Measurements from ENCODE around the gene NOP9.
A peak's percentile ranks its signal among the peaks of the same experiment; 100 is the strongest.

NOP9 gene

GRCh38 chr14:24262821-24263733 is 36.6 kb upstream of the NOP9 start, which contains the start of gene TGM1:
TGM1 (minus strand) TSS chr14:24263177; CDS start chr14:24262352, 825 bp downstream.
- DNase-seq (ENCODE audit: extremely low spot score, insufficient read length, low read depth), result no peak
- no peak for FAIRE-seq

- no peak for DNase-seq (ENCODE audit: extremely low spot score, insufficient read length, low read depth)
- FAIRE-seq, result no peak
These were observed 35.8 kb upstream of the NOP9 start for GRCh38 chr14:24263848-24264247.

GRCh38 chr14:24264298-24264697 is 35.4 kb upstream of the NOP9 start:
- DNase-seq (ENCODE audit: extremely low spot score, insufficient read length, low read depth), result no peak
- no peak for FAIRE-seq

- DNase-seq (ENCODE audit: extremely low spot score, insufficient read length, low read depth) (no peak), FAIRE-seq (no peak)
These were observed 33.1 kb upstream of the NOP9 start for GRCh38 chr14:24266344-24267244.

GRCh38 chr14:24267516-24267915 is 32.1 kb upstream of the NOP9 start:
- FAIRE-seq (no peak), DNase-seq (ENCODE audit: extremely low spot score, insufficient read length, low read depth) (no peak)

- DNase-seq (ENCODE audit: extremely low spot score, insufficient read length, low read depth) (no peak), FAIRE-seq (no peak)
These were observed 31.4 kb upstream of the NOP9 start for GRCh38 chr14:24268225-24268624.

- DNase-seq (ENCODE audit: extremely low spot score, insufficient read length, low read depth), result no peak
- FAIRE-seq, result no peak
These were observed 30.3 kb upstream of the NOP9 start for GRCh38 chr14:24269368-24269767.

GRCh38 chr14:24269910-24270536 is 29.6 kb upstream of the NOP9 start:
- FAIRE-seq (no peak), DNase-seq (ENCODE audit: extremely low spot score, insufficient read length, low read depth) (no peak)

- DNase-seq (ENCODE audit: extremely low spot score, insufficient read length, low read depth) (no peak), FAIRE-seq (no peak)
These were observed 29.0 kb upstream of the NOP9 start for GRCh38 chr14:24270537-24271133.

- FAIRE-seq (peak; percentile 85), DNase-seq (ENCODE audit: extremely low spot score, insufficient read length, low read depth) (peak; percentile 96)
These were observed 28.4 kb upstream of the NOP9 start, which contains the start of gene RABGGTA for GRCh38 chr14:24271134-24271833. RABGGTA (minus strand) TSS chr14:24271597; CDS start chr14:24271115, 482 bp downstream.

- FAIRE-seq (no peak), DNase-seq (ENCODE audit: extremely low spot score, insufficient read length, low read depth) (no peak)
These were observed 27.8 kb upstream of the NOP9 start for GRCh38 chr14:24271834-24272263.

- no peak for DNase-seq (ENCODE audit: extremely low spot score, insufficient read length, low read depth)
- FAIRE-seq, result no peak
These were observed 27.2 kb upstream of the NOP9 start for GRCh38 chr14:24272467-24272866.

GRCh38 chr14:24273422-24273998 is 26.1 kb upstream of the NOP9 start:
- FAIRE-seq, result no peak
- DNase-seq (ENCODE audit: extremely low spot score, insufficient read length, low read depth), result no peak

GRCh38 chr14:24274101-24274543 is 25.5 kb upstream of the NOP9 start:
- FAIRE-seq (peak; percentile 90), DNase-seq (ENCODE audit: extremely low spot score, insufficient read length, low read depth) (peak; percentile 50)

GRCh38 chr14:24277071-24277470 is 22.6 kb upstream of the NOP9 start:
- DNase-seq (ENCODE audit: extremely low spot score, insufficient read length, low read depth), result no peak
- FAIRE-seq, result no peak

- FAIRE-seq, result no peak
- no peak for DNase-seq (ENCODE audit: extremely low spot score, insufficient read length, low read depth)
These were observed 21.9 kb upstream of the NOP9 start for GRCh38 chr14:24277606-24278321.

- FAIRE-seq, result no peak
- DNase-seq (ENCODE audit: extremely low spot score, insufficient read length, low read depth), result no peak
These were observed 21.2 kb upstream of the NOP9 start for GRCh38 chr14:24278424-24278823.
